H9 (cell line): Measurements from ENCODE around the gene JAG1. TPM values are rescaled to one million over a fixed set of nuclear protein-coding genes. Genes with fewer than 3 reads are reported as not detected.

Experiments used
- DNase-seq: peaks from one replicate; pipeline ENCODE4 v3.0.0-alpha.2; 2017
- H2AFZ ChIP-seq: one replicate; pipeline ENCODE4 v1.6.1; 2013; ENCODE audit warnings: mild to moderate bottlenecking, low read length, control low read depth, moderate library complexity
- H2AK5ac ChIP-seq: 2 replicates; pipeline ENCODE4 v1.6.1; 2013; ENCODE audit warnings: low read length, control low read depth, mixed read lengths; ENCODE audit not compliant: insufficient read length
- H2BK120ac ChIP-seq: one replicate; pipeline ENCODE4 v1.6.1; 2013; ENCODE audit warnings: low read depth, mild to moderate bottlenecking, low read length, control low read depth, inconsistent platforms; ENCODE audit not compliant: poor library complexity, severe bottlenecking
- H2BK12ac ChIP-seq: 2 replicates; pipeline ENCODE4 v1.6.1; 2013; ENCODE audit warnings: low read length, control low read depth, mixed read lengths, low read depth; ENCODE audit not compliant: insufficient read length
- H2BK15ac ChIP-seq: 2 replicates; pipeline ENCODE4 v1.6.1; 2013; ENCODE audit warnings: low read depth, low read length, control low read depth
- H2BK20ac ChIP-seq: one replicate; pipeline ENCODE4 v1.6.1; 2013; ENCODE audit warnings: low read depth, mild to moderate bottlenecking, low read length, control low read depth, inconsistent platforms; ENCODE audit not compliant: poor library complexity, severe bottlenecking
- H2BK5ac ChIP-seq: 2 replicates; pipeline ENCODE4 v1.6.1; 2013; ENCODE audit warnings: low read length, control low read depth, mixed read lengths; ENCODE audit not compliant: insufficient read length
- H3K14ac ChIP-seq: 2 replicates; pipeline ENCODE4 v1.6.1; 2013; ENCODE audit warnings: low read length, control low read depth; ENCODE audit not compliant: insufficient read depth
- H3K18ac ChIP-seq: 2 replicates; pipeline ENCODE4 v1.6.1; 2013; ENCODE audit warnings: low read depth, mild to moderate bottlenecking, mixed read lengths, low read length, control low read depth; ENCODE audit not compliant: insufficient read length
- H3K23ac ChIP-seq: 2 replicates; pipeline ENCODE4 v1.6.1; 2013; ENCODE audit warnings: low read length, control low read depth, mixed read lengths, low read depth; ENCODE audit not compliant: insufficient read length
- H3K23me2 ChIP-seq: 2 replicates; pipeline ENCODE4 v1.6.1; 2013; ENCODE audit warnings: low read depth, mild to moderate bottlenecking, mixed read lengths, low read length, control low read depth; ENCODE audit not compliant: insufficient read length, poor library complexity, severe bottlenecking
- H3K27ac ChIP-seq: 2 replicates; pipeline ENCODE4 v1.5.1; 2013; ENCODE audit warnings: low read length, control low read depth, mixed read lengths, low read depth; ENCODE audit not compliant: insufficient read length
- H3K27me3 ChIP-seq: 2 replicates; pipeline ENCODE4 v1.6.1; 2013; ENCODE audit warnings: low read length, control low read depth, inconsistent platforms; ENCODE audit not compliant: insufficient read depth
- H3K4ac ChIP-seq: 2 replicates; pipeline ENCODE4 v1.6.1; 2013; ENCODE audit warnings: low read depth, mild to moderate bottlenecking, control low read depth, inconsistent platforms, low read length, moderate library complexity
- H3K4me1 ChIP-seq: 2 replicates; pipeline ENCODE4 v1.6.1; 2013; ENCODE audit warnings: low read length, control low read depth, inconsistent platforms; ENCODE audit not compliant: insufficient read depth
- H3K4me2 ChIP-seq: 2 replicates; pipeline ENCODE4 v1.6.1; 2013; ENCODE audit warnings: low read length, control low read depth, mixed read lengths; ENCODE audit not compliant: insufficient read length, insufficient read depth
- H3K56ac ChIP-seq: 2 replicates; pipeline ENCODE4 v1.6.1; 2013; ENCODE audit warnings: low read depth, mild to moderate bottlenecking, mixed read lengths, low read length, control low read depth; ENCODE audit not compliant: insufficient read length
- H3K79me1 ChIP-seq: 2 replicates; pipeline ENCODE4 v1.6.1; 2013; ENCODE audit warnings: low read depth, mild to moderate bottlenecking, moderate library complexity, low read length, control low read depth, inconsistent platforms; ENCODE audit not compliant: insufficient read depth, poor library complexity, severe bottlenecking
- H3K79me2 ChIP-seq: 2 replicates; pipeline ENCODE4 v1.6.1; 2013; ENCODE audit warnings: low read length, control low read depth, inconsistent platforms; ENCODE audit not compliant: insufficient read depth
- H3K9ac ChIP-seq: 2 replicates; pipeline ENCODE4 v1.6.1; 2013; ENCODE audit warnings: low read length, control low read depth, mixed read lengths; ENCODE audit not compliant: insufficient read length; ENCODE audit errors: extremely low read depth
- H3K9me3 ChIP-seq: one replicate; pipeline ENCODE4 v1.6.1; 2013; ENCODE audit warnings: low read depth, low read length, inconsistent platforms; ENCODE audit not compliant: control insufficient read depth
- H3T11ph ChIP-seq: one replicate; pipeline ENCODE4 v1.6.1; 2013; ENCODE audit warnings: mild to moderate bottlenecking, low read length, control low read depth, inconsistent platforms
- H4K20me1 ChIP-seq: one replicate; pipeline ENCODE4 v1.6.1; 2013; ENCODE audit not compliant: control insufficient read depth, insufficient read length, insufficient read depth
- H4K5ac ChIP-seq: 2 replicates; pipeline ENCODE4 v1.6.1; 2013; ENCODE audit warnings: low read depth, mild to moderate bottlenecking, mixed read lengths, low read length, control low read depth; ENCODE audit not compliant: insufficient read length
- H4K8ac ChIP-seq: replicated peaks from 2 replicates; pipeline ENCODE4 v1.6.1; 2013; ENCODE audit warnings: low read length, control low read depth, mixed read lengths, low read depth; ENCODE audit not compliant: insufficient read length
- H4K91ac ChIP-seq: 2 replicates; pipeline ENCODE4 v1.6.1; 2013; ENCODE audit warnings: low read depth, mild to moderate bottlenecking, moderate library complexity, mixed read lengths, low read length, control low read depth; ENCODE audit not compliant: insufficient read length
- H3K27ac Mint-ChIP-seq, 3 experiments: 2 replicates in 2 of 3; 3 replicates in 1 of 3; pipeline ENCODE4 v1.8.0; 2020 to 2021; ENCODE audit warnings: mixed read lengths in 3 of 3, mild to moderate bottlenecking in 1 of 3, moderate library complexity in 1 of 3
- H3K27me3 Mint-ChIP-seq: 2 replicates; pipeline ENCODE4 v1.8.0; 2021; ENCODE audit warnings: low read depth, mild to moderate bottlenecking, moderate library complexity, mixed read lengths
- H3K36me3 Mint-ChIP-seq, 3 experiments: 2 replicates in 2 of 3; 3 replicates in 1 of 3; pipeline ENCODE4 v1.8.0; 2020 to 2021; ENCODE audit warnings: low read depth in 3 of 3, mixed read lengths in 3 of 3; ENCODE audit not compliant: insufficient read depth in 1 of 3
- H3K4me1 Mint-ChIP-seq, 2 experiments: 2 replicates each; pipeline ENCODE4 v1.8.0; 2020; ENCODE audit warnings: mixed read lengths in 2 of 2
- H3K4me3 Mint-ChIP-seq, 2 experiments: 2 replicates in 1 of 2; 3 replicates in 1 of 2; pipeline ENCODE4 v1.8.0; 2020 to 2021; ENCODE audit warnings: mild to moderate bottlenecking in 2 of 2, mixed read lengths in 2 of 2, moderate library complexity in 1 of 2
- H3K9me3 Mint-ChIP-seq, 2 experiments: 2 replicates in 1 of 2; 3 replicates in 1 of 2; pipeline ENCODE4 v1.8.0; 2020; ENCODE audit warnings: mild to moderate bottlenecking in 2 of 2, mixed read lengths in 2 of 2, moderate library complexity in 1 of 2
- total RNA-seq: library from RNA; stranded (reverse); gene quantifications from 2 replicates; pipeline ENCODE4 v1.2.1, GENCODE V29; 2021
- TF ChIP-seq, protein P1 (sequence below): fragments of 200-600 bp; sonication (generic); conservative IDR thresholded peaks from 3 replicates; pipeline ENCODE4 v1.8.0; 2021; ENCODE audit warnings: antibody characterized with exemption, mild to moderate bottlenecking

JAG1 gene
- total RNA-seq, 1 experiment from 2014 or later: 58.1 TPM

DNA sequence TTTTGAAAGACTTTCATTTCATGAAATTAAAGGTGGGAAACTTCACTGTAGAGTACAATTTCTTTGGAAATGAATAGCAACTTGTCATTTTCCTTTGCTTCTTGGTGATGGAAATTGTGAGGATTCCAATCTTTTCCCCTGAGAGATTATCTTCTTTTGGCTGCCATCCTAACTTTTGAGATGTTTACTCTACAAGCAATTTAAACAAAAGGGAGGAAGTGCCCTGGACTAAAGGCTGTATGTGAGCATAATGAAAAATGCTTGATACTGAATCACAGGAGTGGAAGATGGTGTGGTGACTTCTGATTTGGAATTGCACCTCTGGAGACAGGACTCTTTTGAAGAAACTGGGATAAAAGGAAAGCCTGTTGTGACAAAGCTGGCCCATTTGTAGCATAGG lies 43.1 kb upstream of the JAG1 start:
- H3K4me3 Mint-ChIP-seq: no peak overlapping the region
- H3K4me1 Mint-ChIP-seq: peaks cover 37 to 40% of the 10 kb centered on the region in 2 experiments
- H3K36me3 Mint-ChIP-seq: no peaks in the 10 kb centered on the region
- no peak overlapping the region for H3K27ac ChIP-seq
- H3K4ac ChIP-seq: no peak overlapping the region
- no peak overlapping the region for H4K8ac ChIP-seq
- H4K91ac ChIP-seq: no peak overlapping the region
- no peaks in the 10 kb centered on the region for H4K20me1 ChIP-seq
- H3K79me2 ChIP-seq: no peaks in the 10 kb centered on the region
- no peak overlapping the region for H3K56ac ChIP-seq
- no peak overlapping the region; a peak in 1 of 7 replicates for H3K27ac Mint-ChIP-seq
- H4K5ac ChIP-seq: no peak overlapping the region
- no peak overlapping the region for H2BK5ac ChIP-seq
- H2BK12ac ChIP-seq: no peak overlapping the region
- H3K14ac ChIP-seq: no peak overlapping the region
- DNase-seq: no peak
- no peak overlapping the region for H2AK5ac ChIP-seq
- no peaks in the 10 kb centered on the region for H3K27me3 Mint-ChIP-seq
- H2BK120ac ChIP-seq: no peak overlapping the region
- H3K23ac ChIP-seq: no peak overlapping the region
- H3K9me3 Mint-ChIP-seq: no peaks in the 10 kb centered on the region
- no peaks in the 10 kb centered on the region for H3K27me3 ChIP-seq
- no peak overlapping the region for H3K4me2 ChIP-seq
- H3K23me2 ChIP-seq: no peaks in the 10 kb centered on the region
- TF ChIP-seq, protein P1, sequence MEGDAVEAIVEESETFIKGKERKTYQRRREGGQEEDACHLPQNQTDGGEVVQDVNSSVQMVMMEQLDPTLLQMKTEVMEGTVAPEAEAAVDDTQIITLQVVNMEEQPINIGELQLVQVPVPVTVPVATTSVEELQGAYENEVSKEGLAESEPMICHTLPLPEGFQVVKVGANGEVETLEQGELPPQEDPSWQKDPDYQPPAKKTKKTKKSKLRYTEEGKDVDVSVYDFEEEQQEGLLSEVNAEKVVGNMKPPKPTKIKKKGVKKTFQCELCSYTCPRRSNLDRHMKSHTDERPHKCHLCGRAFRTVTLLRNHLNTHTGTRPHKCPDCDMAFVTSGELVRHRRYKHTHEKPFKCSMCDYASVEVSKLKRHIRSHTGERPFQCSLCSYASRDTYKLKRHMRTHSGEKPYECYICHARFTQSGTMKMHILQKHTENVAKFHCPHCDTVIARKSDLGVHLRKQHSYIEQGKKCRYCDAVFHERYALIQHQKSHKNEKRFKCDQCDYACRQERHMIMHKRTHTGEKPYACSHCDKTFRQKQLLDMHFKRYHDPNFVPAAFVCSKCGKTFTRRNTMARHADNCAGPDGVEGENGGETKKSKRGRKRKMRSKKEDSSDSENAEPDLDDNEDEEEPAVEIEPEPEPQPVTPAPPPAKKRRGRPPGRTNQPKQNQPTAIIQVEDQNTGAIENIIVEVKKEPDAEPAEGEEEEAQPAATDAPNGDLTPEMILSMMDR: no peak
- no peak overlapping the region for H3T11ph ChIP-seq
- H2AFZ ChIP-seq: no peak overlapping the region
- no peak overlapping the region for H2BK15ac ChIP-seq
- no peak overlapping the region for H2BK20ac ChIP-seq
- H3K9me3 ChIP-seq: no peaks in the 10 kb centered on the region
- no peak overlapping the region for H3K9ac ChIP-seq
- no peaks in the 10 kb centered on the region for H3K79me1 ChIP-seq
- peaks cover 5% of the 10 kb centered on the region; the same call in 1 of the 2 replicates for H3K4me1 ChIP-seq
- no peak overlapping the region for H3K18ac ChIP-seq
